Measurements from ENCODE around the gene GRB2. TPM values are rescaled to one million over a fixed set of nuclear protein-coding genes. Genes with fewer than 3 reads are reported as not detected.

Gene GRB2
- total and polyA plus RNA-seq, 2 of the 8 experiments (the other 6 are each of a cell fraction or from before 2014, with no cell fraction given): 44.2 to 101 TPM

Small RNA genes within 50 kb of the gene (microRNA-seq; reads per million reads assigned to microRNA genes)
- 0 reads per million in 2 experiments for gene MIR3678 (ENCODE audit: borderline microRNAs expressed in 2 of 2, borderline number of aligned reads in 2 of 2, borderline replicate concordance in 1 of 2)

Small RNA genes within 50 kb of the gene (small RNA-seq; reads per million reads assigned to genes)
- not detected for gene MIR3678 (ENCODE audit: insufficient read depth)
- not detected for gene RF00019 (ENCODE audit: insufficient read depth)
- gene RNU6-938P (ENCODE audit: insufficient read depth): not detected

Other genes with a start within 250 kb of the GRB2 start
- gene SUMO2, start 222.7 kb downstream of the GRB2 start, total RNA-seq (2021; fragmentation: NEBNext Ultra II Directional; extraction: Animal tissue kit (Norgen Biotek cat#: 25700)): 779 and 788 TPM in 2 replicates
- 91.0 and 184 TPM in 2 replicates for gene SUMO2, start 222.7 kb downstream of the GRB2 start, polyA plus RNA-seq (2011; rRNA removed)
- 97.4 and 98.5 TPM in 2 replicates for gene NUP85, start 200.0 kb downstream of the GRB2 start, total RNA-seq (2021; fragmentation: NEBNext Ultra II Directional; extraction: Animal tissue kit (Norgen Biotek cat#: 25700))
- gene NUP85, start 200.0 kb downstream of the GRB2 start, polyA plus RNA-seq (2011; rRNA removed): 154 and 163 TPM in 2 replicates
- gene GGA3, start 144.1 kb downstream of the GRB2 start, total RNA-seq (2021; fragmentation: NEBNext Ultra II Directional; extraction: Animal tissue kit (Norgen Biotek cat#: 25700)): 54.2 and 60.0 TPM in 2 replicates
- gene GGA3, start 144.1 kb downstream of the GRB2 start, polyA plus RNA-seq (2011; rRNA removed): 40.6 and 53.8 TPM in 2 replicates
- gene MRPS7, start 143.8 kb downstream of the GRB2 start, total RNA-seq (2021; fragmentation: NEBNext Ultra II Directional; extraction: Animal tissue kit (Norgen Biotek cat#: 25700)): 75.5 and 79.4 TPM in 2 replicates
- gene MRPS7, start 143.8 kb downstream of the GRB2 start, polyA plus RNA-seq (2011; rRNA removed): 53.9 and 63.4 TPM in 2 replicates
- gene MIF4GD, start 134.4 kb downstream of the GRB2 start, total RNA-seq (2021; fragmentation: NEBNext Ultra II Directional; extraction: Animal tissue kit (Norgen Biotek cat#: 25700)): 16.1 and 17.5 TPM in 2 replicates
- gene MIF4GD, start 134.4 kb downstream of the GRB2 start, polyA plus RNA-seq (2011; rRNA removed): 51.1 and 60.6 TPM in 2 replicates
- gene SLC25A19, start 116.2 kb downstream of the GRB2 start, total RNA-seq (2021; fragmentation: NEBNext Ultra II Directional; extraction: Animal tissue kit (Norgen Biotek cat#: 25700)): 28.6 and 33.3 TPM in 2 replicates
- 32.6 and 34.2 TPM in 2 replicates for gene SLC25A19, start 116.2 kb downstream of the GRB2 start, polyA plus RNA-seq (2011; rRNA removed)
- 54.8 and 64.3 TPM in 2 replicates for gene TMEM94, start 51.0 kb upstream of the GRB2 start, total RNA-seq (2021; fragmentation: NEBNext Ultra II Directional; extraction: Animal tissue kit (Norgen Biotek cat#: 25700))
- gene TMEM94, start 51.0 kb upstream of the GRB2 start, polyA plus RNA-seq (2011; rRNA removed): 69.9 and 147 TPM in 2 replicates
- gene CASKIN2, start 109.9 kb upstream of the GRB2 start, total RNA-seq (2021; fragmentation: NEBNext Ultra II Directional; extraction: Animal tissue kit (Norgen Biotek cat#: 25700)): 28.9 and 32.3 TPM in 2 replicates
- gene CASKIN2, start 109.9 kb upstream of the GRB2 start, polyA plus RNA-seq (2011; rRNA removed): 6.7 and 10.6 TPM in 2 replicates
- gene TSEN54, start 110.8 kb upstream of the GRB2 start, total RNA-seq (2021; fragmentation: NEBNext Ultra II Directional; extraction: Animal tissue kit (Norgen Biotek cat#: 25700)): 43.6 and 44.8 TPM in 2 replicates
- 60.3 and 68.1 TPM in 2 replicates for gene TSEN54, start 110.8 kb upstream of the GRB2 start, polyA plus RNA-seq (2011; rRNA removed)
- gene LLGL2, start 120.0 kb upstream of the GRB2 start, total RNA-seq (2021; fragmentation: NEBNext Ultra II Directional; extraction: Animal tissue kit (Norgen Biotek cat#: 25700)): 64.5 and 66.6 TPM in 2 replicates
- gene LLGL2, start 120.0 kb upstream of the GRB2 start, polyA plus RNA-seq (2011; rRNA removed): 77.1 and 126 TPM in 2 replicates
- gene MYO15B, start 182.1 kb upstream of the GRB2 start, total RNA-seq (2021; fragmentation: NEBNext Ultra II Directional; extraction: Animal tissue kit (Norgen Biotek cat#: 25700)): 11.2 and 13.8 TPM in 2 replicates
- gene MYO15B, start 182.1 kb upstream of the GRB2 start, polyA plus RNA-seq (2011; rRNA removed): 7.1 and 15.1 TPM in 2 replicates
- gene SMIM5, start 227.8 kb upstream of the GRB2 start, total RNA-seq (2021; fragmentation: NEBNext Ultra II Directional; extraction: Animal tissue kit (Norgen Biotek cat#: 25700)): not detected in 2 replicates
- not detected in 2 replicates for gene SMIM5, start 227.8 kb upstream of the GRB2 start, polyA plus RNA-seq (2011; rRNA removed)

All from H1 (cell line).